ENCODE data around the gene C20orf173. TPM values are rescaled to one million over a fixed set of nuclear protein-coding genes. Genes with fewer than 3 reads are reported as not detected.

Gene C20orf173
- total and polyA plus RNA-seq, 12 donors, result not detected

DNA sequence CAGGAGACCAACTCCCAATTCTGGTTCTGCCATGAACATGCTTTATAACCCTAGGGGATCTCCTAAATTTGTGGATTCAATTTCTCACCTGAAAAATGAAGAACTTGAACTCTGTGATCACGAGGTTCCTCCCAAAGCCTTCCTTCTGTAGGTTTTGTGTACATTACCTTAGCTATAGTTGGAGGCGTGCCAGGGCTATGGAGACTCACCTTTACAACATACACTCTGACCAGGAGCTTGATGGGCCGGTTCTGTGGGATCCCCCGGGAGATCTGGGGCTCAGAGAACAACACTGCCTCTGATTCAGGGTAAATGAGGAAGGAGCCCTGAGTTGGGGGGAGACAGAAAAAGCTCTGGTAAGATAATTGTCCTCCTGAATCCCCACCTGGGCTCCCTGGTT lies 46.5 kb upstream of the C20orf173 start:
- Histone ChIP-seq H3K4me1 (no peaks in the 10 kb centered on the region), H3K4me3 (no peak overlapping the region), H3K36me3 (no peaks in the 10 kb centered on the region), H3K27me3 (no peaks in the 10 kb centered on the region), H3K9me3 (peaks cover 0 to 27% (median 8%) of the 10 kb centered on the region in 11 donors), H3K27ac (no peak overlapping the region)
- TF ChIP-seq, protein P1, sequence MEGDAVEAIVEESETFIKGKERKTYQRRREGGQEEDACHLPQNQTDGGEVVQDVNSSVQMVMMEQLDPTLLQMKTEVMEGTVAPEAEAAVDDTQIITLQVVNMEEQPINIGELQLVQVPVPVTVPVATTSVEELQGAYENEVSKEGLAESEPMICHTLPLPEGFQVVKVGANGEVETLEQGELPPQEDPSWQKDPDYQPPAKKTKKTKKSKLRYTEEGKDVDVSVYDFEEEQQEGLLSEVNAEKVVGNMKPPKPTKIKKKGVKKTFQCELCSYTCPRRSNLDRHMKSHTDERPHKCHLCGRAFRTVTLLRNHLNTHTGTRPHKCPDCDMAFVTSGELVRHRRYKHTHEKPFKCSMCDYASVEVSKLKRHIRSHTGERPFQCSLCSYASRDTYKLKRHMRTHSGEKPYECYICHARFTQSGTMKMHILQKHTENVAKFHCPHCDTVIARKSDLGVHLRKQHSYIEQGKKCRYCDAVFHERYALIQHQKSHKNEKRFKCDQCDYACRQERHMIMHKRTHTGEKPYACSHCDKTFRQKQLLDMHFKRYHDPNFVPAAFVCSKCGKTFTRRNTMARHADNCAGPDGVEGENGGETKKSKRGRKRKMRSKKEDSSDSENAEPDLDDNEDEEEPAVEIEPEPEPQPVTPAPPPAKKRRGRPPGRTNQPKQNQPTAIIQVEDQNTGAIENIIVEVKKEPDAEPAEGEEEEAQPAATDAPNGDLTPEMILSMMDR (IDR thresholded peaks at IDR 0.05), result no peak
- 78 to 84% methylated on average over 4 of the region's 4 CpGs for WGBS, 2 donors
- DNase-seq, result no peak
- intact Hi-C loops (cut with DNase I), result no loop called here
- ATAC-seq, result no peak

DNA sequence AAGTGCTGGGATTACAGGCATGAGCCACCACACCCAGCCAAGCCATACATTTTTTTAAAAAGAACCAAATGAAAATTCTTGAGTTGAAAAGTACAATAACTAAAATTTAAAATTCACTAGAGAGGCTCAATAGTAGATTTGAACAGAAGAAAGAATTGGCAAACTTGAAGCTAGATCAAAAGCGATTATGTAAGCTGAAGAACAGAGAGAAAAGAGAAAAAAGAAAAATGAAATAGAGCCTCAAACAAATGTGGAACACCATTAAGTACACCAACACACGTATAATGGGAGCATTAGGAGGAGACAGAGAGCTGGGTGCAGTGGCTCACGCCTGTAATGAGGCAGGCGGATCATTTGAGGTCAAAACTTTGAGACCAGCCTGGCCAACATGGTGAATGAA lies 43.4 kb upstream of the C20orf173 start:
- no peak for DNase-seq
- no peak for ATAC-seq
- peaks cover 0 to 25% (median 7%) of the 10 kb centered on the region in 11 donors for H3K9me3 ChIP-seq
- 92 to 94% methylated on average over 4 of the region's 4 CpGs for WGBS, 2 donors
- TF ChIP-seq, protein P1 (IDR thresholded peaks at IDR 0.05), result no peak
- intact Hi-C loops (cut with DNase I), result no loop called here
- H3K4me3 ChIP-seq, result no peak overlapping the region
- H3K4me1 ChIP-seq, result no peaks in the 10 kb centered on the region
- no peaks in the 10 kb centered on the region for H3K36me3 ChIP-seq
- no peak overlapping the region for H3K27ac ChIP-seq
- H3K27me3 ChIP-seq, result no peaks in the 10 kb centered on the region

DNA sequence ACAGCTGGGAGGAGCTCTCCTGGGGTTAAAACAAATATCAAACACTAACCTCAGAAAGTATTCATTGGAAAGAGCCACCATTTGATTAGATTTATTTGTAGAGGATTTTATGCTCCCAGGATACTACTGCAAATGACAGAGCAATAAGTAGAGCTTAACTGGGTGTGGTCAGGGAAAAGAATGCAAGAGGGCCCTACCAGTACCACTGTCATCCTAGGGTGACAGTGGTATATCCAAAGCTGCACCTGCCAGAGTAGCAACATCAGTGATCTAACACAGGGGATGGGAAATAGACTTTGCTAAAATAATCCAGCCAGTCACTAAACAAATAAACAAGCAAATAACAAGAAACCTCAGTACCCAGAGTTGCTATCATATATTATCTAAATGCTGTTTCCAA lies 42.1 kb upstream of the C20orf173 start:
- Histone ChIP-seq H3K36me3 (no peaks in the 10 kb centered on the region), H3K9me3 (peaks cover 0 to 25% (median 7%) of the 10 kb centered on the region in 11 donors), H3K4me1 (no peaks in the 10 kb centered on the region), H3K4me3 (no peak overlapping the region), H3K27ac (no peak overlapping the region), H3K27me3 (no peaks in the 10 kb centered on the region)
- intact Hi-C loops (cut with DNase I), result no loop called here
- TF ChIP-seq, protein P1 (IDR thresholded peaks at IDR 0.05), result no peak
- DNase-seq (no peak), ATAC-seq (no peak)

DNA sequence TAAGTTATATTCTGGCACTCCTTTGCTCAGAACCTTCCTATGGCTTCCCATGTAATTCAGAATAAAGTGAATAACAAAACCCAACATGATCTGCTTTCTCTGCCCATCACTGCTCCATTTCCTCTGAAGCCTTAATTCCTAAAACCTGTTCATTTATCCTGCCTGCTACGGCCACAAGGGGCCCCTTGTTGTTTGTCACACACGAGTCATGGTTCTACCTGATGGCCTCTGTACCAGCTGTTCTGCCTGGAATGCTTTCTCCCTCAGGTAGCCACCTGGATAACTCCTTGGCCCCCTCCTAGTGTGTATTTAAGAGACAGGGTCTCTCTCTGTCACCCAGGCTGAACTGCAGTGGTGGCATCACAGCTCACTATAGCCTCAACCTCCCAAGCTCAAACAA lies 39.2 kb upstream of the C20orf173 start:
- no peak for DNase-seq
- H3K27ac ChIP-seq, result no peak overlapping the region
- intact Hi-C loops (cut with DNase I), result no loop called here
- peaks cover 0 to 15% (median 7%) of the 10 kb centered on the region in 11 donors for H3K9me3 ChIP-seq
- H3K4me1 ChIP-seq, result no peaks in the 10 kb centered on the region
- H3K27me3 ChIP-seq, result no peaks in the 10 kb centered on the region
- ATAC-seq, result no peak
- H3K36me3 ChIP-seq, result no peaks in the 10 kb centered on the region
- H3K4me3 ChIP-seq, result no peak overlapping the region
- TF ChIP-seq, protein P1 (IDR thresholded peaks at IDR 0.05), result no peak
- WGBS, 2 donors, result 26 to 33% methylated on average over 2 of the region's 2 CpGs

DNA sequence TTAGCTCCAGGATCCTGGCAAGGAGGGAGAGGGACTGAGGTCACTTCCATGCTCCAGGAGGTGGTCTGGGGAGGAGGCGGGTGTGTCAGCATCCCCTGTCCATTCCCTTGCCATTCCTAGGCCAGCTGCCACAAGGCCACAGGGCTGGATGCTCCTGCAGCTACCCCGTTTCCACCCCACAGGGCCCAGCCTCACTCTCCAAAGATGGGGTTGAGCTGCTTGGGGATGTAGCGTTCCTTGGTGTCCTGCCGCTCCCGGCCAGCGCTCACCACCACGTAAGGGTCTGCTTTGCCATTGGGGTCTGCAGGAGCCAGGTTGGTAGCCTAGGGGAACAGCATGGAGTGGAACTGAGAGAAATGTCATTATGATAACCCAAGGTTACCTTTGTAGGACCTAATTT lies 35.5 kb upstream of the C20orf173 start:
- Histone ChIP-seq H3K4me1 (no peaks in the 10 kb centered on the region), H3K9me3 (no peaks in the 10 kb centered on the region), H3K27ac (no peak overlapping the region), H3K36me3 (no peaks in the 10 kb centered on the region), H3K4me3 (no peak overlapping the region), H3K27me3 (no peaks in the 10 kb centered on the region)
- ATAC-seq, result no peak
- DNase-seq, result no peak
- TF ChIP-seq, protein P1 (IDR thresholded peaks at IDR 0.05), result no peak
- intact Hi-C loops (cut with DNase I), result no loop called here
- 94 to 97% methylated on average over 7 of the region's 7 CpGs for WGBS, 2 donors
